AG04450 (cell line): ENCODE data around the gene TMEM132E. TPM values are rescaled to one million over a fixed set of nuclear protein-coding genes. Genes with fewer than 3 reads are reported as not detected.

ENCODE experiments used
- CTCF ChIA-PET: fragments of 300-600, 350-600 bp; formaldehyde crosslinking; extraction: SDS; loops from one replicate; lab custom pipeline; 2022; ENCODE audit warnings: antibody characterized with exemption, inconsistent platforms; lab: Charles Lee
- POLR2A ChIA-PET: fragments of 350-600 bp; formaldehyde crosslinking; extraction: SDS; loops from one replicate; lab custom pipeline; 2021; ENCODE audit warnings: antibody characterized with exemption, inconsistent platforms; lab: Yijun Ruan, JAX
- DNase-seq: peaks from one replicate; pipeline ENCODE4 v3.0.0-alpha.2; 2011; ENCODE audit warnings: low read depth, low spot score
- H3K27ac ChIP-seq: one replicate; pipeline ENCODE4 v1.5.1; 2012; ENCODE audit warnings: low read depth, low read length, control low read depth
- H3K27me3 ChIP-seq: one replicate; pipeline ENCODE4 v1.6.0; 2012; ENCODE audit warnings: low read length; ENCODE audit not compliant: control insufficient read depth, insufficient read depth
- H3K4me3 ChIP-seq: 2 replicates; pipeline ENCODE4 v1.5.1; 2011; ENCODE audit warnings: mild to moderate bottlenecking, low read depth, low read length, control low read depth
- H3K9me3 ChIP-seq: 2 replicates; pipeline ENCODE4 v1.5.1; 2012; ENCODE audit warnings: low read length; ENCODE audit not compliant: control insufficient read depth, insufficient read depth
- CTCF ChIP-seq: IDR thresholded peaks from 2 replicates; pipeline ENCODE4 v1.5.1; 2011; ENCODE audit warnings: low read depth, low read length, control low read depth, inconsistent platforms
- polyA plus RNA-seq: library from polyadenylated mRNA; depleted of rRNA; stranded (reverse); fragments of >200 nt; gene quantifications from 2 replicates; pipeline ENCODE4 v1.2.3, GENCODE V29; 2011

The TMEM132E gene
- polyA plus RNA-seq, 1 experiment, result not detected

GRCh38 chr17:34586346-34586846 lies 7.0 kb downstream of the TMEM132E start:
- Histone ChIP-seq H3K27me3 (peaks cover 28% of the 10 kb centered on the region), H3K27ac (no peak overlapping the region), H3K9me3 (no peaks in the 10 kb centered on the region; the same call in 1 of the 2 replicates), H3K4me3 (no peak overlapping the region)
- POLR2A ChIA-PET, result no interaction called here
- CTCF ChIA-PET, result no interaction called here
- no peak for TF ChIP-seq CTCF
- DNase-seq, result no peak

GRCh38 chr17:34588266-34588665 lies 8.9 kb downstream of the TMEM132E start:
- CTCF ChIA-PET, result no interaction called here
- no peak for TF ChIP-seq CTCF
- Histone ChIP-seq H3K27me3 (peaks cover 12% of the 10 kb centered on the region), H3K9me3 (no peaks in the 10 kb centered on the region), H3K4me3 (no peak overlapping the region), H3K27ac (no peak overlapping the region)
- POLR2A ChIA-PET, result no interaction called here
- DNase-seq, result no peak

- H3K9me3 ChIP-seq, result no peaks in the 10 kb centered on the region
- ChIA-PET POLR2A (no interaction called here), CTCF (no interaction called here)
- no peak for DNase-seq
- no peak for TF ChIP-seq CTCF
- no peak overlapping the region for H3K4me3 ChIP-seq
- peaks cover 10% of the 10 kb centered on the region for H3K27me3 ChIP-seq
- H3K27ac ChIP-seq, result no peak overlapping the region
These were observed 10.0 kb downstream of the TMEM132E start for GRCh38 chr17:34589120-34589965.

- CTCF ChIA-PET, result no interaction called here
- POLR2A ChIA-PET, result no interaction called here
- Histone ChIP-seq H3K27ac (no peak overlapping the region), H3K4me3 (no peak overlapping the region), H3K27me3 (peaks cover 2% of the 10 kb centered on the region), H3K9me3 (no peaks in the 10 kb centered on the region)
- no peak for TF ChIP-seq CTCF
- DNase-seq, result no peak
These were observed 12.6 kb downstream of the TMEM132E start for GRCh38 chr17:34592002-34592401.

GRCh38 chr17:34596920-34597319 lies 17.5 kb downstream of the TMEM132E start:
- ChIA-PET POLR2A (no interaction called here), CTCF (no interaction called here)
- Histone ChIP-seq H3K4me3 (no peak overlapping the region), H3K27me3 (peaks cover 4% of the 10 kb centered on the region), H3K9me3 (no peaks in the 10 kb centered on the region), H3K27ac (no peak overlapping the region)
- no peak for DNase-seq
- no peak for TF ChIP-seq CTCF
